A549 treated with AZD2906 at 1 μM for 4 hours (cell line): ENCODE data around the gene B3GAT1. TPM values are rescaled to one million over a fixed set of nuclear protein-coding genes. Genes with fewer than 3 reads are reported as not detected.

ENCODE experiments used
- total RNA-seq: library from RNA; stranded (reverse); fragments of 200-300 nt; extraction: Qiagen RNA extraction; gene quantifications from 5 replicates; pipeline ENCODE4 v1.2.3, GENCODE V29; 2022

B3GAT1 gene, protein sequence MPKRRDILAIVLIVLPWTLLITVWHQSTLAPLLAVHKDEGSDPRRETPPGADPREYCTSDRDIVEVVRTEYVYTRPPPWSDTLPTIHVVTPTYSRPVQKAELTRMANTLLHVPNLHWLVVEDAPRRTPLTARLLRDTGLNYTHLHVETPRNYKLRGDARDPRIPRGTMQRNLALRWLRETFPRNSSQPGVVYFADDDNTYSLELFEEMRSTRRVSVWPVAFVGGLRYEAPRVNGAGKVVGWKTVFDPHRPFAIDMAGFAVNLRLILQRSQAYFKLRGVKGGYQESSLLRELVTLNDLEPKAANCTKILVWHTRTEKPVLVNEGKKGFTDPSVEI
- total RNA-seq: 0.01 to 0.04 TPM (median 0.02 TPM) in 4 of 5 replicates, not detected in the other

DNA sequence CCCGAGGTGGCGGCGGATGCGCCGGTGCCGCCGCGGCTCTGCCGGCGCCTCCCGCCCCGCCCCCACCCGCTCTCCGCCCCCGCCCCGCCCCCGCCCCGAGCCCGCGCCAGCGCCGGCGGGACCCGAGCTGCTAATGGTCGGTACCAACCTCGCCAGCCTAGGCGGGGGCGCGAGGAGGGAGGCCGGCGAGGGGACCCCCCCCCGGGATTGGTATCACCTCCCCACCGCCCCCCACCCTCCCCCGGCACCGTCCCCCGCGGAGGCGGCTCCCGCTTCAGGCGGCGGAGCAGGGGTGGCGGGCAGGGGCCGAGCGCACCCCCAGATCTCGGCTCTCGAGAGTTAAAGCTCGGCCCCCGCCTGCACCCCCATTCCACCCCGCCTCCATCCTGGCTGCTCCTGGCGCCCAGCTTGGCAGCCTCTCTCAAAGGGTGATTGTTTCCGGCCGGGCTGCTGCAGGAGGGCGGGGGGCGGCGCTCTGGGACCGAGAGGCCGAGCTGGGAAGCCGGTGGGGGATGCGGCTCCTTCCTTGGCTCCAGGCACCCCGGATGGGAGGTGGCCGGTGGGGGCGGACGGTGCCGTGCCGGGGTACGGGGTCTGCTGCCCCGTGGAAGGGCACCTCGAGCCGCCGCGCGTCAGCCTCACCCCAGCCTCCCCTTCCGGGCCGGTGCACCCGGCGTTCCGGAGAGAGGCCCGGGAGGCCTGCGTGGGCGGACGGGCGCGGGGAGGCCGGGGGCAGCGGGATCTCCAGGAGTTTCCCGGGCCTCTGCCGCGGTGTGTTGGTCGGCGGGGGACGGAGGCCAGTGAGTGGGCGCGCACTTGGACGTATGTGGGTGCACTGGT lies at the start of gene B3GAT1:
B3GAT1 (minus strand) TSS at position 40 of the 840 bp plus-strand sequence. CDS start 24,583 bp downstream, outside the sequence.

DNA sequence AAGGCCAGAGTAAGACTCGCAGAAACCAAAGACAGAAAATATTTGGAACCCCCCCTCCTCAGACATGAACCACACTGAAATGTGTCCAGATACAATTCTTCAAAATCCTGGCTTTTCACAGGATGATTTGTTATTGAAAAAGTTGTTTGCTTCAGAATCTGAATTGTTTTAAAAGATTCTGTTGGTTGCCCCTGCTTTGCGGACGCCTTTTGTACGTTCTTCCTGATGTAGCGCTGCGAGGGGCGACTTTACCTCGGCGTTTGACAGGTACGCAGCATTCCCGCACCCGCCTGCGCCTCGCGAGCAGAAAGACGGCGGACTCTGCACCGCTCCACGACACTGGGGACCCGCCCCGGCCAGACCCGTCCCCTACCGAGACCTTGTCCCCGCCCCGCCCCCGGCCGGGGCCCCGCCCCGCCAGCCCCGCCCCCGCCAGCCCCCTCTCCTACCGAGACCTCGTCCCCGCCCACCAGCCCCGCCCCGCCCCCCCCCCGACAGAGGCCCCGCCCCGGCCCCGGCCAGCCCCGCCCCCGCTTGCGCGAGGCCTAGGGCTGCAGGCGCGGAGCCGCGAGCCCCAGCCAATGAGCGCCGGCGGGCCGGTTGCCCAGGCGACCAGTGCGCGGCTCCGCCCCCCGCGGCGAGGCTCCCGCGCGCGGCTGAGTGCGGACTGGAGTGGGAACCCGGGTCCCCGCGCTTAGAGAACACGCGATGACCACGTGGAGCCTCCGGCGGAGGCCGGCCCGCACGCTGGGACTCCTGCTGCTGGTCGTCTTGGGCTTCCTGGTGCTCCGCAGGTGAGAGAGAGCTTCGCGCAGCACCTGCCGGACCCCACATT lies 80.5 kb downstream of the B3GAT1 start, which contains the start of gene GLB1L2:
GLB1L2 (plus strand) TSS at position 635 of the 835 bp plus-strand sequence; CDS start at position 709, 74 bp downstream.

Other genes starting within 250 kb of the B3GAT1 start
- gene NCAPD3, start 188.3 kb downstream of the B3GAT1 start, total RNA-seq: 20.0 to 23.7 TPM (median 22.0 TPM) in 5 replicates
- gene VPS26B, start 187.6 kb downstream of the B3GAT1 start, total RNA-seq: 19.0 to 22.1 TPM (median 20.6 TPM) in 5 replicates
- gene THYN1, start 158.9 kb downstream of the B3GAT1 start, total RNA-seq: 16.6 to 18.9 TPM (median 17.9 TPM) in 5 replicates
- gene ACAD8, start 158.7 kb downstream of the B3GAT1 start, total RNA-seq: 8.4 to 10.3 TPM (median 9.2 TPM) in 5 replicates
- 0.03 to 0.05 TPM (median 0.05 TPM) in 3 of 5 replicates, not detected in the others for gene GLB1L3, start 135.9 kb downstream of the B3GAT1 start, total RNA-seq
- 1.9 to 2.2 TPM (median 2.2 TPM) in 5 replicates for gene GLB1L2, start 80.3 kb downstream of the B3GAT1 start, total RNA-seq